Mononuclear cell (primary cell): ENCODE measurements around the gene HAPLN2. TPM values are rescaled to one million over a fixed set of nuclear protein-coding genes. Genes with fewer than 3 reads are reported as not detected.
"Not testable (repeated sequence)": the region's sequence is repeated elsewhere in the genome, so short reads cannot be mapped to it uniquely, and the experiment has no call there.

Experiments
- H3K27me3 ChIP-seq: 2 replicates; pipeline ENCODE4 v1.6.0; 2011; ENCODE audit warnings: low read length, control low read depth; ENCODE audit not compliant: insufficient read depth
- H3K4me1 ChIP-seq: 2 replicates; pipeline ENCODE4 v1.5.1; 2011; ENCODE audit warnings: mild to moderate bottlenecking, low read length, control low read depth; ENCODE audit not compliant: insufficient read depth
- H3K4me3 ChIP-seq: 2 replicates; pipeline ENCODE4 v1.5.1; 2011; ENCODE audit warnings: mild to moderate bottlenecking, low read length, moderate library complexity
- H3K9me3 ChIP-seq: 2 replicates; pipeline ENCODE4 v1.5.1; 2011; ENCODE audit warnings: low read depth, mild to moderate bottlenecking, control low read depth, low read length
- total RNA-seq: library from RNA; depleted of rRNA; stranded (reverse); fragments of >200 nt; gene quantifications from one replicate; pipeline ENCODE4 v1.2.3, GENCODE V29; 2012

Gene HAPLN2
- total RNA-seq, 1 donor = 0.21 TPM

GRCh38 chr1:156599811-156600210 lies 19.4 kb upstream of the HAPLN2 start:
- Histone ChIP-seq H3K27me3 (no peaks in the 10 kb centered on the region), H3K4me3 (no peak overlapping the region), H3K9me3 (no peaks in the 10 kb centered on the region), H3K4me1 (peaks cover 24% of the 10 kb centered on the region)

- Histone ChIP-seq H3K9me3 (no peaks in the 10 kb centered on the region), H3K4me3 (peak overlapping the region; percentile 62), H3K4me1 (peaks cover 24% of the 10 kb centered on the region), H3K27me3 (no peaks in the 10 kb centered on the region)
These were observed 18.5 kb upstream of the HAPLN2 start for GRCh38 chr1:156600733-156601121.

GRCh38 chr1:156601122-156601830 lies 17.9 kb upstream of the HAPLN2 start, which contains the start of gene GPATCH4:
GPATCH4 (minus strand) TSS chr1:156601479.
- Histone ChIP-seq H3K4me3 (peak within 1 kb of the TSS; percentile 62), H3K9me3 (no peaks in the 10 kb centered on the region), H3K27me3 (no peaks in the 10 kb centered on the region), H3K4me1 (peaks cover 24% of the 10 kb centered on the region)

GRCh38 chr1:156601892-156602291 lies 17.3 kb upstream of the HAPLN2 start:
- H3K9me3 ChIP-seq = no peaks in the 10 kb centered on the region
- H3K4me1 ChIP-seq = peaks cover 24% of the 10 kb centered on the region
- H3K27me3 ChIP-seq = no peaks in the 10 kb centered on the region
- peak overlapping the region; percentile 62 for H3K4me3 ChIP-seq

GRCh38 chr1:156602557-156602993 lies 16.6 kb upstream of the HAPLN2 start:
- Histone ChIP-seq H3K27me3 (no peaks in the 10 kb centered on the region), H3K4me3 (no peak overlapping the region), H3K9me3 (no peaks in the 10 kb centered on the region), H3K4me1 (peaks cover 24% of the 10 kb centered on the region)

- not testable (repeated sequence) for H3K4me3 ChIP-seq, H3K27me3 ChIP-seq, H3K9me3 ChIP-seq, H3K4me1 ChIP-seq
These were observed 11.9 kb upstream of the HAPLN2 start for GRCh38 chr1:156607344-156607743.

GRCh38 chr1:156608036-156608674 lies 11.1 kb upstream of the HAPLN2 start:
- Histone ChIP-seq H3K27me3 (peaks cover 8% of the 10 kb centered on the region), H3K4me3 (no peak overlapping the region), H3K4me1 (no peaks in the 10 kb centered on the region), H3K9me3 (no peaks in the 10 kb centered on the region)

GRCh38 chr1:156608981-156609380 lies 10.2 kb upstream of the HAPLN2 start:
- Histone ChIP-seq H3K4me1 (no peaks in the 10 kb centered on the region), H3K4me3 (no peak overlapping the region), H3K27me3 (peaks cover 8% of the 10 kb centered on the region), H3K9me3 (no peaks in the 10 kb centered on the region)

GRCh38 chr1:156610072-156610471 lies 9.1 kb upstream of the HAPLN2 start:
- not testable (repeated sequence) for H3K9me3 ChIP-seq, H3K4me1 ChIP-seq, H3K27me3 ChIP-seq, H3K4me3 ChIP-seq

- Histone ChIP-seq H3K4me1 (no peaks in the 10 kb centered on the region), H3K27me3 (peaks cover 18% of the 10 kb centered on the region), H3K9me3 (no peaks in the 10 kb centered on the region), H3K4me3 (no peak overlapping the region)
These were observed 6.5 kb upstream of the HAPLN2 start for GRCh38 chr1:156612666-156613065.

- no peaks in the 10 kb centered on the region for H3K4me1 ChIP-seq
- no peaks in the 10 kb centered on the region for H3K9me3 ChIP-seq
- H3K27me3 ChIP-seq = peaks cover 40% of the 10 kb centered on the region
- no peak overlapping the region for H3K4me3 ChIP-seq
These were observed 3.3 kb upstream of the HAPLN2 start for GRCh38 chr1:156615946-156616345.

GRCh38 chr1:156616463-156616862 lies 2.8 kb upstream of the HAPLN2 start:
- no peaks in the 10 kb centered on the region for H3K4me1 ChIP-seq
- H3K27me3 ChIP-seq = peaks cover 40% of the 10 kb centered on the region
- H3K9me3 ChIP-seq = no peaks in the 10 kb centered on the region
- H3K4me3 ChIP-seq = no peak overlapping the region

- peaks cover 58% of the 10 kb centered on the region for H3K27me3 ChIP-seq
- H3K4me3 ChIP-seq = no peak overlapping the region
- H3K4me1 ChIP-seq = peaks cover 8% of the 10 kb centered on the region
- H3K9me3 ChIP-seq = no peaks in the 10 kb centered on the region
These were observed 354 bp downstream of the HAPLN2 start for GRCh38 chr1:156619582-156619955.

GRCh38 chr1:156622581-156623297 lies 3.5 kb downstream of the HAPLN2 start:
- Histone ChIP-seq H3K9me3 (no peaks in the 10 kb centered on the region), H3K27me3 (peaks cover 71% of the 10 kb centered on the region), H3K4me3 (no peak overlapping the region), H3K4me1 (peaks cover 20% of the 10 kb centered on the region)

- Histone ChIP-seq H3K9me3 (no peaks in the 10 kb centered on the region), H3K4me1 (peaks cover 20% of the 10 kb centered on the region), H3K27me3 (peaks cover 68% of the 10 kb centered on the region), H3K4me3 (no peak overlapping the region)
These were observed 5.0 kb downstream of the HAPLN2 start for GRCh38 chr1:156623946-156624813.
